HG02870 (cell line): ENCODE measurements around the gene CADM2.

Source experiments
- ATAC-seq: cut with Tn5 transposase; IDR thresholded peaks from one replicate; pipeline ENCODE4 v1.9.1; 2021; ENCODE audit warnings: mild to moderate bottlenecking, moderate library complexity; ENCODE audit not compliant: unreplicated experiment

The CADM2 gene

GRCh38 chr3:84983490-84983889 is 24.7 kb downstream of the CADM2 start:
- ATAC-seq = no peak

GRCh38 chr3:84984429-84984828 is 25.6 kb downstream of the CADM2 start:
- ATAC-seq = no peak

- no peak for ATAC-seq
Measured at GRCh38 chr3:84985795-84986194, 27.0 kb downstream of the CADM2 start.

GRCh38 chr3:84987706-84988504 is 29.1 kb downstream of the CADM2 start:
- no peak for ATAC-seq

GRCh38 chr3:84989102-84989501 is 30.3 kb downstream of the CADM2 start:
- no peak for ATAC-seq

- ATAC-seq = no peak
Measured at GRCh38 chr3:84991422-84991900, 32.7 kb downstream of the CADM2 start.

- no peak for ATAC-seq
Measured at GRCh38 chr3:84993956-84994355, 35.2 kb downstream of the CADM2 start.

- ATAC-seq = no peak
Measured at GRCh38 chr3:84998545-84998944, 39.8 kb downstream of the CADM2 start.

- no peak for ATAC-seq
Measured at GRCh38 chr3:85003479-85003878, 44.7 kb downstream of the CADM2 start.

GRCh38 chr3:85004147-85004546 is 45.4 kb downstream of the CADM2 start:
- ATAC-seq = no peak

GRCh38 chr3:85005946-85006345 is 47.2 kb downstream of the CADM2 start:
- no peak for ATAC-seq

GRCh38 chr3:85007195-85008094 is 48.7 kb downstream of the CADM2 start:
- ATAC-seq = no peak

- ATAC-seq = no peak
Measured at GRCh38 chr3:85020828-85021227, 62.0 kb downstream of the CADM2 start.

GRCh38 chr3:85030052-85030451 is 71.3 kb downstream of the CADM2 start:
- ATAC-seq = no peak

GRCh38 chr3:85037203-85037602 is 78.4 kb downstream of the CADM2 start:
- no peak for ATAC-seq

- ATAC-seq = no peak
Measured at GRCh38 chr3:85041001-85041400, 82.2 kb downstream of the CADM2 start.

GRCh38 chr3:85041562-85042055 is 82.8 kb downstream of the CADM2 start:
- ATAC-seq = no peak

- ATAC-seq = no peak
Measured at GRCh38 chr3:85050821-85051220, 92.0 kb downstream of the CADM2 start.

GRCh38 chr3:85051786-85052185 is 93.0 kb downstream of the CADM2 start:
- no peak for ATAC-seq

- no peak for ATAC-seq
Measured at GRCh38 chr3:85053626-85054025, 94.8 kb downstream of the CADM2 start.

- ATAC-seq = no peak
Measured at GRCh38 chr3:85054579-85054978, 95.8 kb downstream of the CADM2 start.

- ATAC-seq = no peak
Measured at GRCh38 chr3:85068911-85069310, 110.1 kb downstream of the CADM2 start.
